Fibroblast of peridontal ligament (primary cell): ENCODE results near the gene BCAS4.

Experiments
- DNase-seq: peaks from one replicate; pipeline ENCODE4 v3.0.0-alpha.2; 2010; ENCODE audit errors: extremely low read depth

BCAS4 gene

DNA sequence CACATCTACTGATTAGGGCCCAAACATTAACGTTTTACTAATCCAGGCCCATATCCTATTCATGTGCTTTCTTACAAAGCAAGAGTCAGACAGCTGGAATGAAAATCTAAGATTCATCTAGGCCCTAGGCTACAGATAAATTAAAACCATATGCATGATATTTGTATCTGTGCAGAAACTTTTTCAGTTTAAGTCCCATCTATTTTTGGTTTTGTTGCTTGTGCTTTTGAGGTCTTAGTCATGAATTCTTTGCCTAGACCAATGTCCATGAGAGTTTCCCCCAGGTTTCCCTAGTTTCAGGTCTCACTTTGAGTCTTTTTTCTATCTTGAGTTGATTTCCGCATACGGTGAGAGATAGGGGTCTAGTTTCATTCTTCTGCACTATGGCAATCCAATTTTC is 116.2 kb downstream of the BCAS4 start:
- peak; percentile 95 for DNase-seq

- DNase-seq, result peak; percentile 29
These were observed 116.9 kb downstream of the BCAS4 start for GRCh38 chr20:50911716-50912115.

DNA sequence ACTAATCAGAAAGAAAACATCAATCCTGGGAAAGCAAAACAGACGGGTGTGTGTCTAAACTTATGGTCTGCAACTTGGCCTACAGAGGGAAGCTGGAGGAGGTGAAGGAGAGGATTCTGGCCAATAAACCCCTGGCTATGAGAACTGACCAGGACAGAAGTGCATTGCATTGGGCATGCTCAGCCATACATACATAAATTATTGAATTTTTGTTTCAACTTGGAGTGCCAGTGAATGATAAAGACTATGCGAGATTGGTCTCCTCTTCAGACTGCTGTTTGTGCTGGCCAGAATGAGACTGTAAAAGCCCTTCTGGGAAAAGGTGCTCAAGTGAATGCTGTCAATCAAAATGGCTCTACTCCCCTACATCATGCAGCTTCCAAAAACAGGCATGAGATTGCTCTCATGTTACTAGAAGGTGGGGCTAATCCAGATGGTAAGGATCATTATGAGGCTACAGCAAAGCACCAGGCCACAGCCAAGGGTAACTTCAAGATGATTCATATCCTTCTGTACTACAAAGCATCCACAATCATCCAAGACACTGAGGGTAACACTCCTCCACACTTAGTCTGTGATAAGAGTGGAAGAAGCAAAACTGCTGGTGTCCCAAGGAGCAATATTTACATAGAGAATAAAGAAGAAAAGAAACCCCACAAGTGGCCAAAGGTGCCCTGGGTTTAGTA is 119.0 kb downstream of the BCAS4 start:
- peak; percentile 83 for DNase-seq

DNA sequence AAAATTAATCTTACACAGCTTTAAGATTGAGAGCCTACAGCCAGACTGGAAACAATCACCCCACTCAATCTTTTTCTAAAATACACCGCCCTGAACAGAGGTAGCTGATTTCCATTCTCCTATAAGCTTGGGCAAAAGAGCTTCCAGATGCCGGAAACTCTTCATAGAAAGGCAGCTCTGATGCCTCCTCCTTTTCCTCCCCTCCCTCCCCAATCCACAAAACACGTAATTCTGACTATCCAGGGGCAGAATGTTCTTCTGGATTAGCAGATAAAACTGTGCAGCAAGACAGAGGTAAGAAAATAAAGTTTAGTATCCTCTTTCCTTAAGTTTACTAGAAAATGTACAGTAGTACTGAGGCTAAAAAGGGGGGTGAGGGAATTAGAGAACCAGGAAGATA is 120.6 kb downstream of the BCAS4 start:
- DNase-seq, result peak; percentile 59

DNA sequence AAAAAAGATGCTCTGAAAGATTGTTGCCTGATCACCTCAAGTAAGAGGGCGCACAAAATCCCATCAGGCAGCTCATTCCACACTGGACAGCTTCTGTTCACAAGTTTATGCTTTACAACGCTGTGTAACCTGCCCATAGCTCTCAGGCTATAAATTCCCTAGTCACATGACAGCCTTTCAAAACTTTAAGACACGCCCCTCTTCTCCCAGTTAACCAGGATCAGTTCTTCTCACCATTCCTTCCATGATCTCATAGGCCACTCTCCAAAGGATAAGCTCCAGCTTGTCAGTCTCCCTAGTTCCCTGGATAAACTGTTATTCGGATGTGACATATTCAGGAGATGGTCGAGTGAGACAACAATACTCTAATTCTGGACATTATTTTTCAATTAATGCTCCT is 121.4 kb downstream of the BCAS4 start:
- peak; percentile 50 for DNase-seq

GRCh38 chr20:50916934-50917333 is 122.1 kb downstream of the BCAS4 start:
- DNase-seq, result no peak

- peak; percentile 77 for DNase-seq
These were observed 123.5 kb downstream of the BCAS4 start for GRCh38 chr20:50918403-50918802.

GRCh38 chr20:50919567-50919966 is 124.7 kb downstream of the BCAS4 start:
- DNase-seq, result no peak

GRCh38 chr20:50920997-50921396 is 126.1 kb downstream of the BCAS4 start:
- peak; percentile 60 for DNase-seq

DNA sequence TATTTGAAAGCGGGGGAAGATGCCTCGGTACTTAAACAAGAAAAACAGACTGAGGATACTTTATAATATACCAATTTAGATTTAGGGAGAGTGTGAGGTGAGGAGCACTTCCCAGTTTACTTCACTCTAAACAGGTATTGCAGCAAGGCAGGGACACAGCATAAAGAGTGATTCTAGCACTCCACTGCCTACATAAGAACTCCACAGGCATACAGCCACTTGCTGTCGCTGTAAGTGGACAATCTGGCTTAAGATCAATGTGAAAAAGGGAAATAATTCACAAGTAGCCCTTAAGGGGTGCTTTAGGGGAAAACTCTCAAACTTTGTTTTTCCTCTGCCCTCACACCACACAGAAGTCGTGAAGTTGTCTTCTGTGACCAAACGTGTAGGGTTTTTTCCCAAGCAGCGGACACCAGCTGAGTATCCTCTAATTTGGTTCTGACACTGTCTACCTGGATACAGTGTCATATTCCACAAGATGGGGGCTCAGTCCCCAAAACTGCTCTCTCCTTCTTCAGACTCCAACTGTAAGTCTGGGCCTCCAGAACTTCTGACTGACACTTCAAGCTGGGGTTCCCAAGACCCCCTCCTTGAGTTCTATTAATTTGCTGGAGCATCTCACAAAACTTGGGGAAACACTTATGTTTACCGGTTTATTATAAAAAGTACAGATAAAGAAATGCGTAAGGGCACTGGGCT is 127.1 kb downstream of the BCAS4 start:
- no peak for DNase-seq

- peak; percentile 55 for DNase-seq
These were observed 129.5 kb downstream of the BCAS4 start for GRCh38 chr20:50924261-50924920.

- DNase-seq, result no peak
These were observed 131.7 kb downstream of the BCAS4 start for GRCh38 chr20:50926530-50926929.
